Aortic smooth muscle cell (primary cell): Measurements from ENCODE around the gene RRP9. TPM values are rescaled to one million over a fixed set of nuclear protein-coding genes. Genes with fewer than 3 reads are reported as not detected.

ENCODE experiments used
- total RNA-seq: library from RNA; depleted of rRNA; stranded (reverse); fragments of >200 nt; gene quantifications from 2 replicates; pipeline ENCODE4 v1.2.3, GENCODE V29; 2014

The RRP9 gene
- 21.1 and 34.5 TPM in 2 replicates for total RNA-seq

DNA sequence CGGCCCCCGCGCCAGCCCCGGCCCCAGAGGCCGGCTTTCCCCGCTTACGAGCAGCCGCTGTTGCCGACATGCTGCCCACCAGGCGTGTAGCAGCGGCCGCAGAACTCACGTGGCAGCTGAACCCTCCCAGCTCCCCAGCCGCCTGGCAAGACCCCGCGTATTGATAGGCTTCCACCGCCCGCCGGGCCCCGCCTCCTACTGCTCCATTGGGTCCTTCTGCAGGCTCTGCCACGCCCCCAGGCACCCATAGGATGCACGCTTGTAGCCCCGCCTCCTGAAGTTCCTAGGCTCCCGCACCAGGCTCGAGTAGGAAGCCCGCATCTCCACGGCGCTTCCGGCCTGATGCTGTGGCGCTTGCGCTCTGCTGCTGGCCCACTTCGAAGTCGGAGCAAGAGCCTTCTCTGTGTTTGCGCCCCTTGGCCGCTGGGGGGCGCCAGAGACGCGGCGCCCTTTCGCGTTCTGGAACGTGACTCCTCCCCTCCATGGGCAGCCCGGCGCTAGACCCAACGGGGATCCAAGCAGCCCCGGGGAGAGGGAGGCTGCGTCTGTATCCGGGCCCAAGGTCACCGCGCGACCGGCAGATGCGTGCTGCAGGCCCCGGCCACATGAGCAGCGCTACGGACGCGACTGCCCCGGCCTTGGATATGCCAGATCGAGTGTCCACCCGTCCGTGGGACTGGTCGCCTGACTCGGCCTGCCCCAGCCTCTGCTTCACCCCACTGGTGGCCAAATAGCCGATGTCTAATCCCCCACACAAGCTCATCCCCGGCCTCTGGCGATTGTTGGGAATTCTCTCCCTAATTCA is at the start of gene RRP9, which contains the start of gene PARP3:
TSS of gene RRP9 (minus strand) at position 107 of the 805 bp plus-strand sequence. CDS start at position 70, 37 bp downstream.
TSS of gene PARP3 (plus strand) at position 566 of the 805 bp plus-strand sequence. CDS start 993 bp downstream, outside the sequence.

DNA sequence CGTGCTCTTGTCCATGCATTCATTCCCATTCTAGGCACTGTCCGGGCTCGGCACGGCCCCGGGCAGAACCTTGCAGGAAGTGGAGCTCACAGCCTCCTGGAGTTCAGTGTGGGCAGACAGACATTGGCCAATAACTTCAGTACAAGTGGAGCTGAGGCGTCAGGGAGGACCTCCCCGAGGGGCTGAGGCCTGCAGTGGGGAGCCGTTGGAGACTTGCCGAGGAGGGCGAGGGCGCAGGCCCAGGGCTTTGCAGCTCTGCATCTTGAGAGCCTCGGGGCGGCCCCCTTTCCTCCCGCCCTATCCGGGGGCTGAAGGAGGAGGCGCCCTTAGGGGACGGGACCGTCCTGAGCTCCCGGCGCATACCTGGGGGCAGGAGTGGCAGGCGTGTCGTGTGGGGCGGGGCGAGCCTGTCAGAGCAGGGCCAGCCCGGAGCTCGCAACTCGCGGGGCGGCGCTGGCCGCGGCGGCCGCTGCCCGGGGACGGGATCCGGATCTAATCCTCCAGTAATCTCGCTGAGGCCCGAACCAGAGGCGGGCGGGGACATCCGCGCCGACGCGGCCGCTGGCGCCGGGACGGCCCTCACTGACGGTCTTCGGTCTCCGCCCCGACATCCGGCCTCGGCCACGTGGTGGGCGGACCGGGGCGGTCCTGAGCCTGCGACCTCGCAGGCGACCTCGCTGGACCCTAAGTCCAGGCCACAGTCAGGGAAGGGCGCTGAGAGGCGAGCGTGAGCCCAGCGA is 41.3 kb upstream of the RRP9 start, which contains the start of gene ACY1:
TSS of gene ACY1 (plus strand) at position 698 of the 740 bp plus-strand sequence. CDS start 530 bp downstream, outside the sequence.

GRCh38 chr3:51974963-51975851 is 33.5 kb upstream of the RRP9 start, which contains the start of gene ABHD14A:
ABHD14A (plus strand) TSS chr3:51975064; CDS start chr3:51975136, 72 bp downstream.

DNA sequence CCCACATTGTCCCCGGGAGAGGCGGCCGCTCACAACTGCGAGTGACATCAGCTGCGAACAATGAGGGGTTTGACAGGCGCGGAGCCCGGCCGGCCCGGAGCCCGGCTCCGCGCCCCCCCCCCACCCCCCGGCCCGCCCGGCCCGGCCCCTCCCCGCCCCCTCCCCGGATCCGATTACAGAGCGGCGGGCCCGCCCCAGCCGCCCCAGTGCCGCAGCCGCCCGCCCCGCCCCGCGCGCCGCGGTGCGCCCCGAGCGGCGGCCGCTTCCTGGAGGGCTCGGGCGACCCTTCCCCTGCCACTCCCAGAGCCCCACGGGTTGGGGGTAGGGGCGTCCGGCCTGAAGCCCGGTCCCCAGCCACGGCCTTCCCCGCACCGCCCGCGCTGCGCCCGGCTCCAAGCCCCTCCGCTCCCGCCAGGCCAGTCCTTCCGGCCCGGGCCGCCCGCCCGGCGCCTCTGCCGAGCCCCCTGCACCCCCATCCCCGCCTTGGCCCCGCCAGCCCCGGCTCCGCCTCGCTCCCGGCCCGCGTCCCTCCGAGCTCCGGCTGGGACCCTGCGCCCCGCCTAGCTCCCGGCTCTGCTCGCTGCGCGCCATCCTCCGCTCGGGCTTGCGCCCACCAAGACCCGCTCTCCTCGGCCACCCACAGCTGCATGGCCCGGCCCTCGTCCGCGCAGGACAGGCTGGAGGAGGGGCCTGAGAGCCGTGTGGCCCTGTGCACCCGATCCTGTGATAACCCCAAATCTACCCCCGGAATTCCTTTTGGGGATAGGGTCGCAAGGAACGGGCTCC is 25.9 kb upstream of the RRP9 start, which contains the start of gene PCBP4:
TSS of gene PCBP4 (minus strand) at position 71 of the 786 bp plus-strand sequence. CDS start 6,214 bp downstream, outside the sequence.

GRCh38 chr3:51955175-51955892 is 13.6 kb upstream of the RRP9 start, which contains the start of gene GPR62:
GPR62 (plus strand) TSS chr3:51955381; CDS start chr3:51955653, 272 bp downstream.

Other genes with a start within 250 kb of the RRP9 start
- 0.12 and 0.13 TPM in 2 replicates for gene GRM2, start 234.8 kb downstream of the RRP9 start, total RNA-seq
- not detected in 2 replicates for gene IQCF6, start 162.7 kb downstream of the RRP9 start, total RNA-seq
- gene IQCF2, start 80.3 kb downstream of the RRP9 start, total RNA-seq: not detected in 2 replicates
- gene IQCF5, start 66.3 kb downstream of the RRP9 start, total RNA-seq: not detected in 2 replicates
- gene IQCF1, start 38.6 kb downstream of the RRP9 start, total RNA-seq: not detected in 2 replicates
- gene PARP3, start 459 bp upstream of the RRP9 start, total RNA-seq: 45.7 and 58.0 TPM in 2 replicates
- gene GPR62, start 13.5 kb upstream of the RRP9 start, total RNA-seq: under 0.01 TPM in 1 of 2 replicates, not detected in the other
- 36.2 and 41.3 TPM in 2 replicates for gene PCBP4, start 25.6 kb upstream of the RRP9 start, total RNA-seq
- 22.6 and 23.8 TPM in 2 replicates for gene ABHD14B, start 32.1 kb upstream of the RRP9 start, total RNA-seq
- gene ABHD14A, start 33.2 kb upstream of the RRP9 start, total RNA-seq: 12.2 and 12.8 TPM in 2 replicates
- gene ACY1, start 41.6 kb upstream of the RRP9 start, total RNA-seq: 45.0 and 52.8 TPM in 2 replicates
- gene RPL29, start 54.0 kb upstream of the RRP9 start, total RNA-seq: 1,025 and 1,179 TPM in 2 replicates
- gene DUSP7, start 114.7 kb upstream of the RRP9 start, total RNA-seq: 7.4 and 8.8 TPM in 2 replicates
- gene POC1A, start 212.5 kb upstream of the RRP9 start, total RNA-seq: 7.8 and 15.2 TPM in 2 replicates